ENCODE data around the gene RFNG.

RFNG gene

GRCh38 chr17:82051776-82052637, at the start of gene RFNG, which contains the start of gene GPS1:
RFNG (minus strand) TSS chr17:82051811; CDS start chr17:82051766, 45 bp downstream.
GPS1 (plus strand) TSS chr17:82051898; CDS start chr17:82051932, 34 bp downstream.
- peak in 52 of 56 donors; percentile 19 to 86 (median 58) for DNase-seq

- DNase-seq: peak in 1 of 56 donors; percentile 22
Observed at GRCh38 chr17:82101301-82101715, 49.7 kb upstream of the RFNG start.

GRCh38 chr17:82100502-82101298, 49.1 kb upstream of the RFNG start:
- no peak for DNase-seq

GRCh38 chr17:82098939-82099763, 47.5 kb upstream of the RFNG start:
- peak in 8 of 56 donors; percentile 53 to 80 (median 72) for DNase-seq

- DNase-seq: peak in 55 of 56 donors; percentile 57 to 95 (median 88)
Observed at GRCh38 chr17:82098169-82098938, 46.7 kb upstream of the RFNG start, which contains the start of gene FASN. FASN (minus strand) TSS chr17:82098236; CDS start chr17:82096445, 1,791 bp downstream.

GRCh38 chr17:82097919-82098168, 46.2 kb upstream of the RFNG start:
- DNase-seq: peak in 1 of 56 donors; percentile 55

GRCh38 chr17:82097184-82097918, 45.7 kb upstream of the RFNG start:
- peak in 5 of 56 donors; percentile 18 to 63 (median 33) for DNase-seq

- no peak for DNase-seq
Observed at GRCh38 chr17:82096709-82097183, 45.1 kb upstream of the RFNG start.

GRCh38 chr17:82095777-82096708, 44.4 kb upstream of the RFNG start:
- DNase-seq: no peak

- DNase-seq: no peak
Observed at GRCh38 chr17:82094931-82095776, 43.5 kb upstream of the RFNG start.

GRCh38 chr17:82092995-82093751, 41.6 kb upstream of the RFNG start:
- DNase-seq: no peak

GRCh38 chr17:82092628-82092994, 41.0 kb upstream of the RFNG start:
- no peak for DNase-seq

- no peak for DNase-seq
Observed at GRCh38 chr17:82092094-82092586, 40.5 kb upstream of the RFNG start.

GRCh38 chr17:82091264-82092066, 39.9 kb upstream of the RFNG start:
- no peak for DNase-seq

- no peak for DNase-seq
Observed at GRCh38 chr17:82090549-82091263, 39.1 kb upstream of the RFNG start.

Data from nucleus accumbens (tissue), 56 donors.